ENCODE results near the gene ADAM12.
A peak's percentile ranks its signal among the peaks of the same experiment; 100 is the strongest.

The ADAM12 gene

DNA sequence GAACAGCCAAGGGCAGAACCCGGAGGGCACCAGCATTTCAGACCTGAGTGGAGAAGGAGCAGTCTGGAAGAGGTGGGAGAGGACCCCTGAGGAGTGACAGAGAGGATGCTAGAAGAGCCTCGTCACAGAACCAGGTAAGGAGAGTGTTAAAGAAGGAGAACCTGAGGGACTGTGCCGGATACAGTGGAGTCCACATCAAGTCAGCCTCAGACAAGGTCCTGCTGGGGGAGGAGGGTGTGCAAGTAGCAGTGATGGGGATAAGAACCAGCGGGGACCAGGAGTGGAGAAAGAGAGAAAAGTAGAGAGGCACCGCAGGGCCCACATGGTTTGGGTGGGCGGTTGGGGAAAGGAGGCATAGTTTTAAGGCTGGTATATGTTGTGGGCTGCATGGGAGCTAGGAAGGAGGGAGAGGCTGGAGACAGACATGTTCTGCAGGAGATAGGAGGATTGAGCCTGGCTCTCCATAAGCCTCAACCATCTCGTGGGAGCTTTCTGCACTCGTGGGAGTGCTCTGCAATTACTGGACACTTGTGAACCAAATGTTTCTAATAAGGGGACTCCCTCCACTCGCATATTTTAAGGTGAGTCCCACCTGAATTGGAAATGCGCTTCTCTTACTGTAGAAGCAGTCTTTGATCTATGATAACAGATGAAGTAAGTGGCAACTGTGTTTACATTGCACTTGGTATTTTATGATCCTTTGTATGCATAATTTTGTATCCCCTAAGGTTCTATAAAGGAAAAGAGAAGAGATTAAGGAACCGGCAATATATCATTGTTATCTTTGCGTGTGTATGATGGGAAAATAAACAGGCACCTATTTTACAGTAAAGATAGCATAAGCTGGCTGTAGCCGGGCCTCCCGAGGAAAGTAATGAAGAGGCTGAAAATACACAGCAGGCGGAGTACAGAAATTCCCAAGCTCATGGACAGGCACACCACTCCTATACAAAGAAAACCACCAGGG is 154.8 kb downstream of the ADAM12 start:
- H2BK12ac ChIP-seq (ENCODE audit: low read length): no peak overlapping the region
- H3K23ac ChIP-seq (ENCODE audit: low read length): no peak overlapping the region
- no peaks in the 10 kb centered on the region for H3K27me3 ChIP-seq (ENCODE audit: insufficient read depth, low read length)
- peaks cover 1% of the 10 kb centered on the region for H3K79me1 ChIP-seq (ENCODE audit: low read length)
- H2BK120ac ChIP-seq (ENCODE audit: insufficient read depth, low read length, poor library complexity): no peak overlapping the region
- H3K9ac ChIP-seq (ENCODE audit: low read length): no peak overlapping the region
- no peak overlapping the region for H4K91ac ChIP-seq (ENCODE audit: low read depth, low read length)
- H2AK5ac ChIP-seq (ENCODE audit: low read length): no peak overlapping the region
- peaks cover 0 to 2% of the 10 kb centered on the region in 2 experiments for H3K4me1 ChIP-seq (ENCODE audit: control insufficient read depth in 1 of 2, insufficient read depth in 2 of 2, low read length in 2 of 2)
- H2AFZ ChIP-seq (ENCODE audit: insufficient read depth, low read length, poor library complexity): no peak overlapping the region
- no peak overlapping the region for H3K27ac ChIP-seq (ENCODE audit: low read depth, low read length)
- H3K9me3 ChIP-seq (ENCODE audit: insufficient read depth, low read depth, low read length): no peaks in the 10 kb centered on the region
- no peak overlapping the region for H4K12ac ChIP-seq (ENCODE audit: low read depth, low read length)
- H3K4me3 ChIP-seq (ENCODE audit: low read depth, low read length): no peak overlapping the region
- no peaks in the 10 kb centered on the region for H3K36me3 ChIP-seq (ENCODE audit: control insufficient read depth in 1 of 2, insufficient read depth in 2 of 2, low read length in 2 of 2)
- no peak overlapping the region for H3K4ac ChIP-seq (ENCODE audit: low read depth, low read length)
- no peaks in the 10 kb centered on the region for H3K79me2 ChIP-seq (ENCODE audit: control insufficient read depth, insufficient read depth, low read length, poor library complexity)
- no peak overlapping the region for H2BK5ac ChIP-seq (ENCODE audit: low read depth, low read length, poor library complexity)
- no peak overlapping the region for H3K4me2 ChIP-seq (ENCODE audit: low read length)
- no peak overlapping the region for H4K8ac ChIP-seq (ENCODE audit: low read depth, low read length)
- no peak overlapping the region for H3K14ac ChIP-seq (ENCODE audit: low read length)
- H3K18ac ChIP-seq (ENCODE audit: low read length): no peak overlapping the region
- no CpG with 5 or more reads among the region's 15 CpGs for WGBS (ENCODE audit: extremely low coverage, insufficient coverage, insufficient read length)
- no peak for DNase-seq

DNA sequence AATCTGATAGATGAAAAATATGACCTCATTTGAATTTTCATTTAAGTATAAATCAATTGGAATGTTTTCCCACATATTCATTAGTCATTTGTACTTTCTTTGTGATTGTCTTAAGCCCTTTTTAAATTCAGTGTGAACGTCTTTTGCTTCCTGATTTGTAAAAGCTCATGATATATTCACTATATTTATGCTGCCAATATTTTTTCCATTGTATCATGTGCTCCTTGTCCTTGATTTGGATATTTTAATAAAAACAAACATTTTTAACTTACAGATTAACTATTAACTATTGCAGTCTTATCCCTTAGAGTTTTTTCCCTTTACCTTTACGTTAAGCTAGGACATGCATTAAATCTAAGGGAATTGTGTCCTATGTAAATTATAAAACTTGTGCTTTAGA is 157.7 kb downstream of the ADAM12 start:
- Histone ChIP-seq H2BK5ac (ENCODE audit: low read depth, low read length, poor library complexity) (no peak overlapping the region), H2BK120ac (ENCODE audit: insufficient read depth, low read length, poor library complexity) (no peak overlapping the region), H3K79me1 (ENCODE audit: low read length) (no peaks in the 10 kb centered on the region), H2AK5ac (ENCODE audit: low read length) (no peak overlapping the region), H3K4me2 (ENCODE audit: low read length) (no peak overlapping the region), H4K12ac (ENCODE audit: low read depth, low read length) (no peak overlapping the region), H3K4me3 (ENCODE audit: low read depth, low read length) (no peak overlapping the region), H3K9me3 (ENCODE audit: insufficient read depth, low read depth, low read length) (peaks cover 2% of the 10 kb centered on the region), H2AFZ (ENCODE audit: insufficient read depth, low read length, poor library complexity) (no peak overlapping the region), H3K79me2 (ENCODE audit: control insufficient read depth, insufficient read depth, low read length, poor library complexity) (no peaks in the 10 kb centered on the region), H2BK12ac (ENCODE audit: low read length) (no peak overlapping the region), H3K4me1 (ENCODE audit: control insufficient read depth in 1 of 2, insufficient read depth in 2 of 2, low read length in 2 of 2) (no peaks in the 10 kb centered on the region), H3K14ac (ENCODE audit: low read length) (no peak overlapping the region), H3K9ac (ENCODE audit: low read length) (no peak overlapping the region), H3K18ac (ENCODE audit: low read length) (no peak overlapping the region), H4K8ac (ENCODE audit: low read depth, low read length) (no peak overlapping the region), H4K91ac (ENCODE audit: low read depth, low read length) (no peak overlapping the region), H3K4ac (ENCODE audit: low read depth, low read length) (no peak overlapping the region), H3K36me3 (ENCODE audit: control insufficient read depth in 1 of 2, insufficient read depth in 2 of 2, low read length in 2 of 2) (no peaks in the 10 kb centered on the region), H3K23ac (ENCODE audit: low read length) (no peak overlapping the region), H3K27me3 (ENCODE audit: insufficient read depth, low read length) (no peaks in the 10 kb centered on the region), H3K27ac (ENCODE audit: low read depth, low read length) (no peak overlapping the region)
- no CpG with 5 or more reads among the region's 2 CpGs for WGBS (ENCODE audit: extremely low coverage, insufficient coverage, insufficient read length)
- DNase-seq: no peak

GRCh38 chr10:126229686-126230085 is 158.6 kb downstream of the ADAM12 start:
- H2BK120ac ChIP-seq (ENCODE audit: insufficient read depth, low read length, poor library complexity): no peak overlapping the region
- no peak overlapping the region for H3K4me2 ChIP-seq (ENCODE audit: low read length)
- no peaks in the 10 kb centered on the region for H3K79me1 ChIP-seq (ENCODE audit: low read length)
- no peak overlapping the region for H4K8ac ChIP-seq (ENCODE audit: low read depth, low read length)
- no peak overlapping the region for H3K23ac ChIP-seq (ENCODE audit: low read length)
- H2AFZ ChIP-seq (ENCODE audit: insufficient read depth, low read length, poor library complexity): no peak overlapping the region
- H3K14ac ChIP-seq (ENCODE audit: low read length): no peak overlapping the region
- no peaks in the 10 kb centered on the region for H3K4me1 ChIP-seq (ENCODE audit: control insufficient read depth in 1 of 2, insufficient read depth in 2 of 2, low read length in 2 of 2)
- H4K12ac ChIP-seq (ENCODE audit: low read depth, low read length): no peak overlapping the region
- H2BK12ac ChIP-seq (ENCODE audit: low read length): no peak overlapping the region
- H4K91ac ChIP-seq (ENCODE audit: low read depth, low read length): no peak overlapping the region
- H3K9me3 ChIP-seq (ENCODE audit: insufficient read depth, low read depth, low read length): peaks cover 4% of the 10 kb centered on the region
- no peak overlapping the region for H3K18ac ChIP-seq (ENCODE audit: low read length)
- no peak overlapping the region for H2BK5ac ChIP-seq (ENCODE audit: low read depth, low read length, poor library complexity)
- H3K79me2 ChIP-seq (ENCODE audit: control insufficient read depth, insufficient read depth, low read length, poor library complexity): no peaks in the 10 kb centered on the region
- H3K27ac ChIP-seq (ENCODE audit: low read depth, low read length): no peak overlapping the region
- H2AK5ac ChIP-seq (ENCODE audit: low read length): no peak overlapping the region
- H3K4me3 ChIP-seq (ENCODE audit: low read depth, low read length): no peak overlapping the region
- no peak overlapping the region for H3K4ac ChIP-seq (ENCODE audit: low read depth, low read length)
- no peaks in the 10 kb centered on the region for H3K27me3 ChIP-seq (ENCODE audit: insufficient read depth, low read length)
- peak; percentile 61 to 70 for DNase-seq
- no peaks in the 10 kb centered on the region for H3K36me3 ChIP-seq (ENCODE audit: control insufficient read depth in 1 of 2, insufficient read depth in 2 of 2, low read length in 2 of 2)
- H3K9ac ChIP-seq (ENCODE audit: low read length): no peak overlapping the region
- 100% methylated on average over 1 of the region's 8 CpGs for WGBS (ENCODE audit: extremely low coverage, insufficient coverage, insufficient read length)

DNA sequence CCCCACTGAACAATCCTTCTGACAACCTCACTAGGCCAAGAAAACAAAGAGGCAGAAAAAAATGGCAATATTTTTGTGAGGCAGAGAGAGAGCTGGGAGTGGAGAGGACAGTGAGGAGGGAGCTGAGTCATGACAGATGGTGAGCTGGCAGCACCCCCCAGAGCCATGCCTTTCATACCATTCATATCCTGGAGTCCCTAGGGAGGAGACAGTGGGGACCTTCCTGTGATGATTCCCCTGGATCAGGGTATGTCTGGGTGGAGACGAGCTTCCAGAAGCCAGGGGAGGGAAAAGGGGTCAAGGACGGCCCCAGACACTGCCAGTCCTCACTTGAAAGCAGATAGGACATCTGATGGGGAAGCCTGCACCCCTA is 160.5 kb downstream of the ADAM12 start:
- H3K9ac ChIP-seq (ENCODE audit: low read length): no peak overlapping the region

More for the DNA sequence above, 160.5 kb downstream of the ADAM12 start:
- no peak overlapping the region for H3K4me3 ChIP-seq (ENCODE audit: low read depth, low read length)
- H3K27me3 ChIP-seq (ENCODE audit: insufficient read depth, low read length): no peaks in the 10 kb centered on the region
- H3K79me2 ChIP-seq (ENCODE audit: control insufficient read depth, insufficient read depth, low read length, poor library complexity): no peaks in the 10 kb centered on the region
- no peak overlapping the region for H4K8ac ChIP-seq (ENCODE audit: low read depth, low read length)
- no CpG with 5 or more reads among the region's 2 CpGs for WGBS (ENCODE audit: extremely low coverage, insufficient coverage, insufficient read length)
- H3K4ac ChIP-seq (ENCODE audit: low read depth, low read length): no peak overlapping the region
- no peak overlapping the region for H2AFZ ChIP-seq (ENCODE audit: insufficient read depth, low read length, poor library complexity)
- DNase-seq: peak in 1 of 2 donors; percentile 24
- H3K79me1 ChIP-seq (ENCODE audit: low read length): no peaks in the 10 kb centered on the region
- no peak overlapping the region for H4K91ac ChIP-seq (ENCODE audit: low read depth, low read length)
- H3K4me2 ChIP-seq (ENCODE audit: low read length): no peak overlapping the region
- H3K14ac ChIP-seq (ENCODE audit: low read length): no peak overlapping the region
- no peak overlapping the region for H2AK5ac ChIP-seq (ENCODE audit: low read length)
- H2BK5ac ChIP-seq (ENCODE audit: low read depth, low read length, poor library complexity): no peak overlapping the region
- H4K12ac ChIP-seq (ENCODE audit: low read depth, low read length): no peak overlapping the region
- H3K9me3 ChIP-seq (ENCODE audit: insufficient read depth, low read depth, low read length): peaks cover 8% of the 10 kb centered on the region
- H2BK12ac ChIP-seq (ENCODE audit: low read length): no peak overlapping the region
- no peak overlapping the region for H3K23ac ChIP-seq (ENCODE audit: low read length)
- no peaks in the 10 kb centered on the region for H3K36me3 ChIP-seq (ENCODE audit: control insufficient read depth in 1 of 2, insufficient read depth in 2 of 2, low read length in 2 of 2)
- no peaks in the 10 kb centered on the region for H3K4me1 ChIP-seq (ENCODE audit: control insufficient read depth in 1 of 2, insufficient read depth in 2 of 2, low read length in 2 of 2)
- H2BK120ac ChIP-seq (ENCODE audit: insufficient read depth, low read length, poor library complexity): no peak overlapping the region
- H3K18ac ChIP-seq (ENCODE audit: low read length): no peak overlapping the region
- no peak overlapping the region for H3K27ac ChIP-seq (ENCODE audit: low read depth, low read length)

Measured in trophoblast cell (in vitro differentiated cells and primary cell).